CMK (cell line): Measurements from ENCODE around the gene ARHGAP15.
"Not testable (repeated sequence)": the region's sequence is repeated elsewhere in the genome, so short reads cannot be mapped to it uniquely, and the experiment has no call there.

ENCODE experiments used
- DNase-seq: peaks from one replicate; pipeline ENCODE4 v3.0.0-alpha.2; 2010; ENCODE audit warnings: low read depth

The ARHGAP15 gene

DNA sequence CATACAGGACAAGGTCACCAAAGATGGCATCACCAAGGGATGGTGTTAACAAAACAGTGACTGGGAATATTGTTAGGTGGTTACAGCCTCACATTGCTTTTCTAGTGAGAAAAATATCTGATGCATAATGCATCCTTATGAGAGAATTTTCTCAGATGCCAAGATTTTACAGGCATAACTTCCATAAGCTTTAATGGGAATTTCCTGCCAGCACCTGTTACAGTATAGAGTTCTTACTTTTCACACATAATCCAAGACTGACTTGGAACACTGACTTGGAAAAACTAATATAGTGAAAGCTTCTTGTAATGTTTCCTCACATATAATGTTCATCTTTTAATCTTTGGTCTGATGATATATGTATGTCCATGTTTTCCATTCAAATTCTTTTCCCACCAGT, 402.8 kb downstream of the ARHGAP15 start:
- no peak for DNase-seq

DNA sequence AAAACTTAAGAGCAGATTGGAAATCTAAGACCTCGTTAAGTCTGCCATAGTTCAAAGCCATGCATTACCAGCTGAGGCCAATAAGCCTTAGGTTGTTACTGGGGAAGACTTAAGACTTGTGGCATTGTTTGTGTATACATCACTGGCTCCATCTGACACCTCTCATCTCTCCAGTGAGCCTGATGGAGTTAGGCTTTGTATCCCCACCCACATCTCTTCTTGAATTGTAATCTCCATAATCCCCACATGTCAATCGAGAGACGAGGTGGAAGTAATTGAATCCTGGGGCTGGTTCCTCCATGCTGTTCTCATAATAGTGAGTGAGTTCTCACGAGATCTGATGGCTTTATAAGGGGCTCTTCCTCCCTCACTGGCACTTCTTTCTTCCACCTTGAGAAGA, 404.6 kb downstream of the ARHGAP15 start:
- no peak for DNase-seq

DNA sequence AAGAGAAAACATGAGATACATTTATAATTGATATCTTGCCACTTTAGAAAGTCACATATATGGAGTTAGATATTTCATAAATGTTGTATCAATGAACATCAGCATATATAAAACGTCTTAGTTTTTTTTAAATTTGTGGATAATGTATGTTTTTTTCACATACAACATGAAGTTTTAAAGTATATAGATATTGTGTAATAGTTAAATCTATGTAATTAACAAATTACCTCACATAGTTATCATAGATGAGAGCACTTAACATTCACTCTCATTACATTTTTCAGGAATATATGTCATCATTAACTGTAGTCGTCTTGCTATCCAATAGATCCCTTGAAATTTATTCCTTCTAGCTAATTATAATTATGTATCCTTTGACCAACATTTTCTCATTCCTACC, 406.6 kb downstream of the ARHGAP15 start:
- DNase-seq, result no peak

DNA sequence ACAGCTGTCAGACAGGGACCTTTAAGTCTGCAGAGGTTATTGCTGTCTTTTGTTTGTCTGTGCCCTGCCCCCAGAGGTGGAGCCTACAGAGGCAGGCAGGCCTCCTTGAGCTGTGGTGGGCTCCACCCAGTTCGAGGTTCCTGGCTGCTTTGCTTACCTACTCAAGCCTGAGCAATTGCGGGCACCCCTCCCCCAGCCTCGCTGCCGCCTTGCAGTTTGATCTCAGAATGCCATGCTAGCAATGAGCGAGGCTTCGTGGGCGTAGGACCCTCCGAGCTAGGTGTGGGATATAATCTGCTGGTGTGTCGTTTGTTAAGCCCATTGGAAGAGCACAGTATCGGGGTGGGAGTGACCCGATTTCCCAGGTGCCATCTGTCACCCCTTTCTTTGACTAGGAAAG, 412.7 kb downstream of the ARHGAP15 start:
- DNase-seq, result not testable (repeated sequence)

DNA sequence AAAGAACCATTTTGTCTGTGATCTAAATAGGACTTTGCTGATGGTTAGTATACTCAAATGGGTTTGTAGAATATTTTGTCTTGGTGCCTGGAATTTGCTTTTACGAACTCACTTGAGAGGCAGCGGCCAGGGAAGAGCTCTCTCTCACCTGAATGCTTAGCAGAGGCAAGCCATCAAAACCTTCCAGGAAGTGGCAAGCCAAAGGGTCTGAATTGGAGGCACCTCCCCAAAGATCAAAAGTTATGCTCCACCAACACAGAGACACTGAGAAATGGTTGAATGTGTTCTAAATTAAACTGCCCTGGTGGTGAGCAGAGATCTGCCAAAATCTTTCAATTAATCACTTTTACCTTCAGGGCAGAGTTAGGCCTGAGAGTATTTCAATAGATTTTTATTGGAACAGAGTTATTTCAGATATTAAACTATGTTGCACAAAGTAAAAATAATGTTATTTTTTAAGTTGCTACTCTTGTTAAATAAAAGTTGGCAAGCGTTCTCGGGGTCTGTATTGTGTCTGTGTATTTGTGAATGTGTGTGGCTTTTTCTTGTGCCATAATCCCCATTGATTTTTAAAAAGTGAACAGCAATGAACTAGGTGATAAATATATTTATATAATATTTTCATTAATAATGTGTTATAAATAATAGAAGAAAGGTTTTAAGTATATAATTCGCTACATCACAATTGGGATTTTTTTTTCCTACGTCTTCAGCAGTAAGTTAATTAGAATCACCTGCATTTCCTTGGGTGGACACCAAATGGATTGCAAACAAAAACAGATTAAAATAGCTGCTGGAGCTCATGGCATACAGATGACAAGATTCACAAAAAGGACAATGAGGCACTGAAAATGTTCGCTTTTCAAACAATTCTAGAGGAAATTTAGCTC, 416.1 kb downstream of the ARHGAP15 start:
- no peak for DNase-seq

DNA sequence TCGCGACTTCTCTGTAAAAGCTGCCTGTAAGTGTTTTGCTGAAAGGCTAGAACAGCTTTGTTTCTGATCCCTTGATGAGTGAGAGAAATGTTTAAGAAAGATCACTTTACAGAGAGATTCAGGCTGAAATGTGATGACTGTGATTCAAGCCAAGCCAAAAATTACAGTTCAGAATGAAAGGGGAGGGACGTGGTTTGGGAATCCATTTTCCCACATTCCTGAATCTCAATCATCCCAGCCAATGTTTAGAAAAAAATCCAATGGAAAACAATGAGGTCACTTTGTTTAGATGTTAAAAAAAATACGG, 416.7 kb downstream of the ARHGAP15 start:
- DNase-seq, result no peak

DNA sequence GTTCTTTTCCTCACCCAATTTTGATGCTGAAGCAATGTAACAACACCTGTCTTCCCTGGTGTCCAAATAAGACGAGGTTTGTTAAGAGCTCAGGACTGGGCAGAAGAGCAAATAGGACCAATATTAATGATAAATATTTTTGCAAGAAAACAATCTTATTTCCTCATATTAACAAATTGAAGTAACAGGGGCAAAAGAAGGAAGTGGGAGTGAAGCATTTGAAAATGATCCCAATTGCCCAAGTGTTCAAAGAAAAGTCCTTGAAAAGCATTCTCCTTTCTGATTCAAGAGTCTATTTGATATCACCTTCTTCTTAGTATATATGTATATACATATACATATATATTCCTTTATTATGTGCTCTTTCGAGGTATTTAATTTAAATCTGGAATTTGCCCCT, 418.8 kb downstream of the ARHGAP15 start:
- no peak for DNase-seq

DNA sequence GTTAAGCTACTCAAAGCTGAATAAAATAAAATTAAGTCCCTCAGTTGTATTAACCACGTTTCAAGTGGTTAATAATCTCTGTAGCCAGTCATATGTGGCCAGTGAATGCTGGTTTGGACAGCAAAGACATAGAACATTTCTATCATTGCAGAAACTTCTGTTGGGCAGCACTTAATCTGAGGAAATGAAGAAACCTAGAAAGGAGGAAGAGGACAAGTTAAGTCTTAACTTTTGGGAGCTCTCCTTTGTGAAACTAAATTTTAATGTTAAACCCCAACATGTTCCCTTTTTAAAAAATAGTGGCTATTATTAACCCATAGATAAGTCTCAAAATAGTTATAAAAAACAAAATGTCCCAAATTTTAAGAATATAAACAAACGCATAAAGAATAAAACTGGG, 421.3 kb downstream of the ARHGAP15 start:
- no peak for DNase-seq

DNA sequence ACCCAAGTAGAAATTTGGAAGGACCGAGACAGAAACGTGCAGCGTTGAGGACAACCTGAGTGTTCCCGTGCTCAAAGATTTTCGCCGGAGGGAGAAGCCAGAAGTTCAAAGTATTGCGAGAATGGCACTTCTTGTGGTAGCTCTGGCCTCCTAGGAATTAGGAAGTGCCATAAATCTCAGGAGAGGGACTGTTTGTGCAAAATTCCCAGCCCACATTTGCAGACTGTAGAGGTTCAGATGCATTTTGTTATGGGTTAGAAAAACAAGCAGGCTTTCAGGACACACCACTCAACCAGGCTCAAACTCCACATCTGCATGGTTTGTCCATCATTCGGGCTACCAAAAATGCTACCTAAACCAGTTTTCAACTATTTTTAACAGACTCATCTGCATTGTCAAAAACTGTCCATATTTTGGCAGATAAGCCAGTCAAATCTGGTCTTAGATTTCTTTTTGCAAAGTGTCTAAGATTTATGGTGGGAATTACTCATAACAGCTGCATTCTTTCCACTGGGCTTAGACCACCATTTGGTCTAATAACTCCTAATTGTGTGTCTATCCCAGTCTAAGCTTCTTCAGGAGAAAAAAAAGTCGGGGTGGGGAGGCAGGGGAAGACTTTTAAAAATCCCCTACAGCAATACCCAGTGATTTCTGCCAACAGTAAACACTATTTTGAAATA, 422.9 kb downstream of the ARHGAP15 start:
- no peak for DNase-seq

DNA sequence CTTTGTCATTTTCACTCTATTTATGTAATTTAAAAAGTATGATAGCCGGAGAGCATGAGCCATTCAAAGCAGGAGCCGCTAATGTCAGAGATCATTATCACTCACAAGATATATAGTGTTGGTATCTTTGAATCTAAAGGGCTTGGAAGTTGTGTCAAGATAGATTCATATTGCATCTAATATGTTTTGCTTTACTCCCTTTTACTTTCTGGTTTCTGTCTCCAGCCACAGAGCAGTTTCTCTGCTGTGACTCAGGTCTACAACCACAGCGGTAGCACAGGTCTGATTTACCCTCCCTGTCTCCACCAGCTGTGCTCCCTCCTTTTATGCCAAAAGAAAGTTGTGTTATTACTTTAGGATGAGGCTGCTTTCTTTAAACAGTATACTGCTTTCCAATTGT, 424.0 kb downstream of the ARHGAP15 start:
- DNase-seq, result no peak

DNA sequence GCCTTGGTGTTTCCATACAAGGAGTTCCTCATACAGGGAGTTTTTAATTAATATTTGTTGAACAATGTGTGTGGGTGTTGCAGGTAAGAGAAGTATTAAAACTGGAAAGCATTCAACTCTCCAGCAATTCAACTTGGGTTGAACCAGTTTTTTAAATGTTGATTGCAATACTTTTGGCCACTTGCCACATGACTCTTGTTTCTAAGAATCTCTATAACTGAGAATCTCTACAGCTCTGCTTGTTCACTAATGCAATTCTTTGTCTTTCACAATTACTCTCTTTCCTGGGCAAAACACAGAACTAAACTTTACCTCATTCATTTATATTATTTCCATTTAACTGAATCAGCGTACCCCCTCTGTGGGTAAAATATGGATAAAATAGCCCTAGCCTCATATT, 429.4 kb downstream of the ARHGAP15 start:
- no peak for DNase-seq

DNA sequence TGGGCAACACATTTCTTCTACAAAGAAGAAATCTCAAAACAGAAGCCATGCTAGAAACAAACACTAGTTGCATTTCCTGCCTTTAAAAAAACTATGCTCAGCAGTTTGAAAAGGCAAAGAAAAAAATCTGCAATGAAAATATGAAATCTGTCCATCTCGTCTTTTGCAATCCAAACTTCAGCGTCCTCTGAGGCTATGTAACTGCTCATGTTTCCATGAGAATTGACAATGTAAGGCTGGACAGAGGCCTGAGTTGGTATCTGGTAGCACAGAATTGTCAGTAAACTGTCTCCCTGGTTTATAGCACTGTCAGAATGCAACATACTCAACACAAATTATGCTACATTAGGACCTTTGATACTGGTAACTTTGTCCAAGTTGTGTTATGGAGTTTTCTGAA, 429.9 kb downstream of the ARHGAP15 start:
- no peak for DNase-seq

DNA sequence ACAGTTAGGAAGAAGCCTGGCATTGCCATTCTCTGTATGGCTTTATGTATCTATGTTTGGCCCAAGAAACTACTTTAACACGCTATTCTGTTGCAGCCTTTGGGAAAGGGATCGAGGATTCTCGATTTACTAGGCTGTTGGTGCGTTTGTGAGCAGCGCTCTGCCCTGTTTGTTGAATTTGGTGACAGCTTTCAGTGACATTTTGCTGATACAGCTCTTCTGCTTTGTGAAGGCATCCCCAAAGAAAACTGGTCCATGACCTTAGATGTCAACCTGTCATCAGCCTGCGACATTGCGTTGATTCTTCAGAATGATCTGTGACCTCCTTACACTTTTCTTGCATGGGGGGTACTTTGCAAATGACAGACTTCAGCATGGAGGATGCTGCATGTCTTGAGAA, 431.5 kb downstream of the ARHGAP15 start:
- DNase-seq, result no peak

DNA sequence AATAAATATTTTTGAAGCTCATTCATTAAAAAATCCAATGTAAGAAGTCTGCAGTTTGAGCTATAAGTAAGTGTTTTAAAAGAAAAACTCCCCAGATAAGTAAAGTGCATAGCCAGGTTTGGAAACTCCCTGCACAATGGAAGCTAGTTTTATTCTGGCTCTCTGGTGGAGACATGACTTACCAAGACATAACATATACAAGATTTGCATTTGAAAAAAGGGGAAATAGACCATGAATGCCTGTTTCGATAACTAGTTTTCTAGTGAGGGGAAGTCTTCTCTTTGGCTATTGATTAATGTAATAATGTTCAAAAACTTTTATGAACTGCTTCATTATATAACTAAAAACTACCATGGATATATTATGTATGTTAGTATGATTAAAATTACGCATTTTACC, 435.2 kb downstream of the ARHGAP15 start:
- DNase-seq, result no peak

DNA sequence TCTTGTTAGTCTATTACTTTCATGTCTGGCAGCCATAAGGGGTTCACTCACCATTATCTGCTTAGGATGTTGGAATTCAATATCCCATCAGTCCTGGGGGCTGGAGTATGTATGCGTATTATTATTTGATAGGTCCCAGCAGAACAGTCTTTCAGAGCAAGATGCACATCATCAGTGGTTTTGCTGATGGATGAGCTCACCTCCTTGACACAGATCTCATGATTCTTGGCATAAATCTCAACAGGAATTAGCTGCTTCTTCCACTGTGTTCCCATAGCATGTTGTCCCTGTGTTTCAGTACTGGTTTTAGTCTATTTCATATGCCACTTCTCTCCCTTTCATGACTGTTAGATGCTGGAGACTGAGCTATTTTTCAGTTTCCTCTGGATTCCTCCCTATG, 442.5 kb downstream of the ARHGAP15 start:
- DNase-seq, result no peak

DNA sequence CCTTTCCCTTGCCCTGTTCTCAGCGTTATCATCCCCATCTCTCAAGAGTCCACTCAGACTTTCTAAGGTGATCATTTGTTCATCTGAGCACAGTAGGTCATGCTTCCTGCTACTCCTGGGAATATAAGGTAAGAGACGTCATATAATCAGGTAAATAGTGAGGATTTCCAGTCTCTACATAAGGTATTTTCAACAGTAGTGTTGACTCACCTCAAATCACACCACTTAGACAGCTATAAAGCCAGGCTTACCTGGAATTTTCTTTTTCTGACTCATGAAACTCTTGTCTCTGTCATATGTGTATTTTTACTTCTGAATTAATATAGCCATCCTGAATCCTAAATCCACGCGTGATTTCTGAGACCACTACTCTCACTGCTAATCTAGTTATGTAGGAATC, 443.2 kb downstream of the ARHGAP15 start:
- DNase-seq, result no peak

DNA sequence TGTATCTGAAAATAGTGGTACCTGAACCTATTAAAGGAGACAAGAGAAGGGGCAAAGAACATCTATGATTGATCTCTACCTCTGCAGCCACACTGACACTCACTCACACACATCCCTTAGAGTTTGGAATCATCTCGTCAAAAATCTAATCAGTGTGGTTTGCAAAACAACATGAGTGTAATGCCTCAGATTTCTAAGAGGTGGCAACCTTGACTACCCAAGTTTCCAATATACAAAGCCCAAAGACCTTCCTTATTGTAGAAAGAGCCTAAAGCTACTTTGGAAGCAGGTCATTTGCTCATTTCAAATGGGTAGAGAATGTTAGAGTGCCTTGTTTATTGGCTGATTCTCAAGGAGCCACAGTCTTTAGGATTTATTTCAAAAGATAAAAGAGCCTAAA, 444.9 kb downstream of the ARHGAP15 start:
- no peak for DNase-seq

DNA sequence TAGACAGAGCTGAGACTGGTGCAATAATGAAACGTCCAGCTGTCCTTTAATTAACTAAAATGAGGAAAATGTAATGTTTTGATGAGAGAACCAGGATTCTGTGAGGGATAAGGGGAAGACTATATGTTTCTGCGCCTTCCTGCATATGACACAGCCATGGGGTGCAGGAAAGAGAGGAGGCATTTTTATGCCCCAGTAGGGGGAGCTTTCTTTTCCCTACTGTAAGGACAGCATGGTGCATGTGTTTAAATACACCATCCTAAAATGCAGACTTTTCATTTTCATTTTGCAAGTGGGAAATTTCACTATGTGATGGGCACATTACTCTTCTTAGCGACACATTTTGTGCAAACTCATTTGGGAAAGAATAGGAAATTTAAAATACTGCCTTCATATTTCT, 446.1 kb downstream of the ARHGAP15 start:
- DNase-seq, result no peak

DNA sequence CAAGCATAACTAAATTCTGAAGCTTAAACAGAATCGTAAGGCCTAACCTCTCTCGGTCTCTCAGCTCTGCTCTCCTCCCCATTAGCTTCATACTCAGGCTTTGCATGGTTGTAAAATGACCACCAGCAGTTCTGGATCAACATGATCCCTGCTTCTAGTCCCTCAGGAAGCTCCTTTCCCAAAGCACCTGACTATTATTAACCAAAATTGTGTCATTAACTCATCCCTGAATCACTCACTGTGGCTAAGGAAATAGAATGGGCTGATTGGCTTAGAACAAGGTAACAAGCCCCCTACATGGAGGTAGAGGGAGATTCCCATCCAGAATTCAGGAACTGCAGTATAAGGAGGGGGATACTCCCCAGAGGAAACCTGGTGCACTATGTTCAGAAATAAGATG, 448.3 kb downstream of the ARHGAP15 start:
- no peak for DNase-seq

DNA sequence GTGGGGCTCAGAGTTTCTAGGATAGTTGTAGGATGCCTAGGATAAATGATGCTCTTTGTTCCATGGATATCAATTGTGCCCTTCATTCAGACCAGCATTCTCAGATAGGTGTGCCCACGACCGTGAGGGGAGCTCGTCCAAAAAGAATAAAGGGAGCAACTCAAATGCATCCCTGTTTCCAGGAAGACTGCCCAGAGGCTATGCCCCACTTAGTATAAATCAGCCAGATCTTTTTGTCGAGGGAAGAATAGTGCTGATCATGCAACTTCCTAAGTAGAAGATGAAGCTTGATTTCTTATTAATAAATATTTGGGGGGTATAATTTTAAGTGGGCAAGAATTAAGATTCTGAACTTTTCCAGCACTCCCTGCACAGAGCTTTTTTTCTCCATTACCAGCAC, 450.2 kb downstream of the ARHGAP15 start:
- DNase-seq, result no peak

DNA sequence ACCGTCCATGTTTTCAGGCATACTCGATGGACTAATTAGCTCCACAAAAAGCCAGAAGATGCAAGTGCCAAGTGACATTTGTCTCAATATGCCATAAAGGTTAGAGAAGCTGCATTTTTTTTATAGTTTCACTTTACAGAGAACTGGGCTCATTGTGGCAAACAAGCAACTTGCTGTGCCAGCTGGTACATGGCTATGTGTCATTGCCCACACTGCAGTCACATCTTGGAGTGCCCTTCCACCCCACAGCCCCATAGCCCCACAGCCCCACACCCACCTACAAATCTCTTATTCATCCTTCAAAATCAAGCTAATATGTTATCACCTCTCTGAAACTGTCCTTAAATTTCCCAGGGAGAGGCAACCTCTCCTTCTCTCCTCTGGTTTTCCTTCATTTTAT, 451.9 kb downstream of the ARHGAP15 start:
- no peak for DNase-seq

DNA sequence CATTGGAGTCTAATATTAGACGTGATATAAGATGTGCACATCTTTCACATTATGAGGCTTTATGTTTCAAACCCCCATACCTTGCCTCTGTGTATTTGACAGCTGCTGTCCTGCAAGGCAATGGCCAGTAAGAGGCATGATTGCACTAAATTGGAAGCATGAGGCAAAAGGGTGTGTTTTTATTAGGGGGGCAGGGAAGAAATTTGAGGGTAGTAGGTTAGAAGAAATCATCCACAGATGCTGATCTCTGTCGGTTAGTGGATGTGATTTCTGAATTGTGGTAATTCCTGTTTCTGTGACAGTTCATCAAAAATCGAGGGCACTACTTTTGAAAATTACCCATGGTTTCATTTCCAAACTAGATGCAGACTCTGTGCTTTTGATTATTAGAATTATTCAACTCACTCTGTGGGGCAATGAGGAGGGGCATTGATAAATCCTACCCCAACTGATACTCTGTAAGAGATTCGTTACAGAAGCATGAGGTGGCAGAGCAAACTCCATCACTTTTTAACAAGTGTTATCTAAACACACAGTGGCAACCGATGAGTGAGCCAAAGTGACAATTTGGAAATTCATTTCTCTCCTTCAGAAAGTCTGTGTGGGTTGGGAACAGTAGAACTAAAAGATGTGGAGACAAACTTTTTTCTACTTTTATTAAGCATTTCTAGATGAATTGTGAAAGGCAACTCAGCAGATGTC, 453.0 kb downstream of the ARHGAP15 start:
- DNase-seq, result no peak

DNA sequence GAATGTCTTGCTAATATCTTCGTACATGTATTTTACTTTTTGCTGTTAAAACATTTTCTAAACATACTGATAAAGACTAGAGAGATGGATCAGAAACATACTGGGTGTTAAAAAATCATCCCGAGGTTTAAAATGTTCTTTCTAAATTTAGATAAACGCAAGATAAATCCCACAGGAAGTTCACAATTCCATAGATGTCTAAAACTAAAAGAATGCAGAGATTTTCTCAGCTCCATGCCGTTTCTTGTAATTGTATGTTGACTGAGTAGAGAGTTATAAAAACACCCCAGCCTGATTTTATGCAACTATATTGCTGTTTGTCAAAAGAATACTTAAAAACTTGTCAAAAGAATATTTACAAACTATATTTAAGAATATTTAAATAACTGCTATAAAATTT, 455.7 kb downstream of the ARHGAP15 start:
- DNase-seq, result no peak
